NCI-H82 treated with DMSO at 0.1 percent for 48 hours (cell line): Measurements from ENCODE around the gene MUTYH.
"Not testable (repeated sequence)": the region's sequence is repeated elsewhere in the genome, so short reads cannot be mapped to it uniquely, and the experiment has no call there.

Experiments used
- DNase-seq: peaks from one replicate; lab custom pipeline; 2025; ENCODE audit not compliant: unreplicated experiment; lab: John Stamatoyannopoulos, UW

The MUTYH gene

DNA sequence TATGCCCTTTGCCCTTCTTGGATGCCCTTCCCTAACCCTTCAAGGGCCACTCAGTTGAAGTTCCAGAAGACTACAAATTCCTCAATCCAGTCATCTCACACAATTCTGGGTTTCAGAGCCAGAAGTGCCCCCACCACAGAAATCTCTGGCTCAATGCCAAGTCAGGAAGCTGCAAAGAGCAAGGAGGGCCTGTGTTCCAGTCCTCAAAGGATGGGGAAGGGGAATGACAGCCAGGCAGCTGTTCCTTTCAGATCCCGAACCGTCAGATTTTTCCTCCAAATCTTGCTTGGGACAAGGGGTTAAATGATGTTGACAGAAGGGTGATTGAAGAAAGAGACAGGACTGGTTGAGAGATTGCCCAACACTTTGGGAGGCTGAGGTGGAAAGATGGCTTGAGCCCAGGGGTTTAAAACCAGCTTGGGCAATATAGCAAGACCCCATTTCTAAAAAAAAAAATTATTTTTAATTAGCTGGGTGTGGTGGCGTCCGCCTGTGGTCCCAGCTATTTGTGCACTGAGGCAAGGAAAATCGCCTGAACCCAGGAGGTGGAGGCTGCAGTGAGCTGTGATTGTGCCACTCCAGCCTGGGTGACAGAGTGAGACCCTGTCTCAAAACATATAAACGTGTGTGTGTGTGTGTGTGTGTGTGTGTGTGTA is 14.3 kb downstream of the MUTYH start:
- no peak for DNase-seq

DNA sequence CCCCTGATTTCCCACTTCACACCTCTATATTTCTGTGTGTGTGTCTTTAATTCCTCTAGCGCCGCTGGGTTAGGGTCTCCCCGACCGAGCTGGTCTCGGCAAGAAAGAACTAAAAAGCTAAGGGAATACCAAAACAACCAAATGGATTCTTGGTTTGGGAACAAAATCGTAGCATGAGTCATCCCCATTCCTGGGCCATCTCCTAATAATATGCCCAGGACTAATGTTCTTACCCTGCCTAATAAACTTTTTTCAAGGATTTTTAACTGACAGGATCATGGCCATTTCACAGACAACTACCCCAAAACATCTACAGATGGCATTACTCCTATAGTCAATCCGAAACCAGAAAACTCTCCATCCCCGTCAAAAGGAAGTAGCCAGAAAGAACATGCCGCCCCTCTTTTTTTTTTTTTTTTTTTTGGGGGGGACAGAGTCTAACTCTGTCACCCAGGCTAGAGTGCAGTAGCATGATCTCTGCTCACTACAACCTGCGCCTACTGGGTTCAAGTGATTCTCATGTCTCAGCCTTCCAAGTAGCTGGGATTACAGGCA is 17.7 kb downstream of the MUTYH start:
- DNase-seq: no peak

DNA sequence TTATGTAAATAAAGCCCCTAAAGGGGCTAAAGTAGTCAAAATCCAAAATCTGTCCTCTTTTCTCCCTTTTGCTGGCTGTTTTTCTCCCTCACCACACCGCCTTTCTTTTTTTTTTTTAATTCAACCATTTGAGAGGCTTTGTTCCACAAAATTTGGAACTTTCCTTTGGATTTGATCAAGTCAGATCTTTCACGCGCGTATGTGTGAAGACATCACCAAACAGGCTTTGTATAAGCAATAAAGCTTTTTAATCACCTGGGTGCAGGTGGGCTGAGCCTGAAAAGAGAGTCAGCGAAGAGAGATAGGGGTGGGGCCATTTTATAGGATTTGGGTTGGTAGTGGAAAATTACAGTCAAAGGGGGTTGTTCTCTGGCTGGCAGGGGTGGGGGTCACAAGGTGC is 18.8 kb downstream of the MUTYH start:
- DNase-seq: no peak

DNA sequence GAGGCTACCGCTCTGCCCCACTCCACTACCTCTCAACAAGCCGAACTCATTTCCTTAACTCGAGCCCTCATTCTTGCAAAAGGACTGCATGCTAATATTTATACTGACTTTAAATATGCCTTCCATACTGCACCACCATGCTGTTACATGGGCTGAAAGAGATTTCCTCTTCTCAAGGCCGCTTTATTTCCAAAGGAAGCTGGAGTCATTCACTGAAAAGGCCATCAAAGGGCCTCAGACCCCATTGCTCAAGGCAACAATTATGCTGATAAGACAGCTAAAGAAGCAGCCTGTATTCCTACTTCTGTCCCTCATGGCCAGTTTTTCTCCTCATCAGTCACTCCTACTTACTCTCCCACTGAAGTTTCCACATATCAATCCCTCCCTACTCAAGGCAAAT is 20.5 kb downstream of the MUTYH start:
- no peak for DNase-seq

DNA sequence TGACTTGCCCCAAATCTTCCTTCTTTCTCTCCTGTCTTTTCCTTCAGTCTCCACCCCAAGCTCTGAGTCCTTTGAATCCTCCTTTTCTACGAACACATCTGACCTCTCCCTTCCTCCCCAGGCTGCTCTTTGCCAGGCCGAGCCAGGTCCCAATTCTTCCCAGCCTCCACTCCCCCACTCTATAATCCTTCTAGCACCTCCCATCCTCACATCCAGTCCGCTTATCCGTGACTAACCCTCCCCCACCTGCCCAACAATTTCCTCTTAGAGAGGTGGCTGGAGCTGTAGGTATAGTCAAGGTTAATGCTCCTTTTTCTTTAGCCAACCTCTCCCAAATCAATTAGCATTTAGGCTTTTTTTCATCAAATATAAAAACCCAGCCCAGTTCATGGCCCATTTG is 23.1 kb downstream of the MUTYH start:
- DNase-seq: peak; percentile 90

DNA sequence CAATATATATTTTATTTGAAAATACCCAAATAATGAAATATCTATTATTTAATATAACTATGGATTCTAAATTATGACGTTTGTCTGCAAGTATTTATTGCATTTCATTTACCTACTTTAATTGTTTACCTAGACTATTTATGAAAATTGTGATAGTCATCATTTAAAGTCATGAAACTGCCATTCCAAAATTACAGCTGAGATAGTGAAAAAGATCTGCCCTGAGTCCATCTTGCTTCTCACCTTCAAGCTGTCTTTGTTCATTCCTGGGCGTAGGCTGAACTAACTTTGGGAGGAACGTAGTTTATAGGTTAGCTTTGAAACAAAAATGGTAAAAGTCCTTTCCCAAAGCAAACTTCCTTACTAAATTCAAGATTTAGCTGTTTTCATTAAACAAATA is 26.0 kb downstream of the MUTYH start:
- no peak for DNase-seq

DNA sequence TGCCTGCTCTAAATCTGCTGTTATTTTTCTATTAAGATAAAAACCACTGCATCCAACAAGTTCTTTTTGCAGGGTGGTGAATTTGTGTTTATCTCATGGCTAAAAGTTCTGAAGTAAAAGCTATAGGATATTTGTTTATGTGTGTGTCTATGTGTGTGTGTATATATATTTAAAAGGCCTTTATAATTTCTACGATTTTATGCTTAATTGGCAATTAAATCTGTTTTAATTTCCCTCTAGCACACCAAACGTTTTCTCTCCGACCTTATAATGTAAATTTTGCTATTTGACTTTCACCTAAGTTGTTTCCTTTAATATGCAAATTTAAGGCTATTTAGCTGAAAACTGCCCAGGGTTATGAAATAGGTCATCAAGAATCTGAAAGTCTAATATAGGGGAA is 33.3 kb downstream of the MUTYH start:
- no peak for DNase-seq

DNA sequence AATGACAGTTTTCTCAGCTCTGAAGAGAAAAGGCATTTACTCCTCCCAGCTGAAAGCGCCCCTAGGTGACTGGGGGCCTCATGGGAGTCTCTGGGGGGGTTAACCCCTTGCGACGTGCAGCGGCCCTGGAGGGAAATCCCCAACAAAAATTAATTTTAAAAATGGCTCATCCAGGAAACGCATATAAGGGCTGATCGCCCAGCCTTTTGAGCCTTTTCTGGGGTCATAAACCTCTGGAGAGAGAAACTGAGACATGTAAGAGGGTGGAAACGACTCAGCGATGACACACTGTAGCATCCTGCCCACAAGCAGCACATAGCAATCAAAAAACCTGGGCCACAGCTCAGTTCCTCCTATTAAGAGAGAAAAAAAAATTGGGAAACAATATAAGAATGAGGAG is 33.9 kb downstream of the MUTYH start:
- DNase-seq: no peak

DNA sequence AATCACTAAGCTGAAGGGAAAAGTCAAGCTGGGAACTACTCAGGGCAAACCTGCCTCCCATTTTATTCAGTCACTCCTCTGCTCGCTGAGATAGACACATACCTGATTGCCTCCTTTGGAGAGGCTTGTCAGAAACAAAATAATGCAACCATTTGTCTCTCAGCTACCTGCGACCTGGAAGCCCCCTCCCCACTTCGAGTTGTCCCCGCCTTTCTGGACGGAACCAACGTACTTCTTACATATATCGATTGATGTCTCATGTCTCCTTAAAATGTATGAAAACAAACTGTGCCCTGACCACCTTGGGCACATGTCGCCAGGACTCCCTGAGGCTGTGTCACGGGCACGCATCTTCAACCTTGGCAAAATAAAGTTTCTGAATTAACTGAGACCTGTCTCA is 35.0 kb downstream of the MUTYH start:
- no peak for DNase-seq

DNA sequence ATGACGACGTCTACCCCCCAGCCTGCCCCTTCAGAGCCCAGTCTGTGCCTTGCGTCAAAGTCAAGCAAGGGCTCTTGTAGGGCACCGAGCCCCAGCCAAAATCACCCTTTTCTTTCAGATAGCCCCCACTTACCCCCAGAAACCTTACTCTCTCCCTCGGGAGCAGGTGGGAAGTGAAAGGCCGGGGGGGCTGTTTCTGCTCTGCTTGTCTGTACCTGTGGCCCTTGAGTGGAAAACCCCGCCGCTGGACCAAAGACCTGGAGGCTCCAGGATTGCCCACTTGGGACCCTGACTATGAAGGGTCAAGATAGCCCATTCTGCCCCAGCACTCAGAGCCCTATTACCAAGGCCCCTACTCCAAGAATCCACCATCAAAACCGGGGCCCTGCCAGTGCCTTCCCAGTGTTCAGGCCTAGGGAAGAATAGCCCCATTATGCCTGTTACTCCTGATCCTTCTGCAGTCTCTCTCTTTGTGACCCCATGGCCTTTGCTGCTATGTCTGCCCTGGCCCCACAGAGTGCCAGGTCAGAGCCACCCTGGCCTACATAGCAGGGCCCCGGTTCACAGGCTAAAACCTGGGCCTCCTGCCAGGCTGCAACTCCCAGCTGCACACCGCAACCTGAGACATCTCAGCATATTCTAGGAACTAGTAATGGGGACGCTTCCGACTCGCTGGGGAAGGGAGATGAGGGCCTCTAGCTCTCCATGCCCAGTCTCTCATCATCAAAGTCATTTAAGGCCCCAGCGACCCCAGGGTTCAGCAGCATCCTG is 35.7 kb downstream of the MUTYH start:
- DNase-seq: no peak

DNA sequence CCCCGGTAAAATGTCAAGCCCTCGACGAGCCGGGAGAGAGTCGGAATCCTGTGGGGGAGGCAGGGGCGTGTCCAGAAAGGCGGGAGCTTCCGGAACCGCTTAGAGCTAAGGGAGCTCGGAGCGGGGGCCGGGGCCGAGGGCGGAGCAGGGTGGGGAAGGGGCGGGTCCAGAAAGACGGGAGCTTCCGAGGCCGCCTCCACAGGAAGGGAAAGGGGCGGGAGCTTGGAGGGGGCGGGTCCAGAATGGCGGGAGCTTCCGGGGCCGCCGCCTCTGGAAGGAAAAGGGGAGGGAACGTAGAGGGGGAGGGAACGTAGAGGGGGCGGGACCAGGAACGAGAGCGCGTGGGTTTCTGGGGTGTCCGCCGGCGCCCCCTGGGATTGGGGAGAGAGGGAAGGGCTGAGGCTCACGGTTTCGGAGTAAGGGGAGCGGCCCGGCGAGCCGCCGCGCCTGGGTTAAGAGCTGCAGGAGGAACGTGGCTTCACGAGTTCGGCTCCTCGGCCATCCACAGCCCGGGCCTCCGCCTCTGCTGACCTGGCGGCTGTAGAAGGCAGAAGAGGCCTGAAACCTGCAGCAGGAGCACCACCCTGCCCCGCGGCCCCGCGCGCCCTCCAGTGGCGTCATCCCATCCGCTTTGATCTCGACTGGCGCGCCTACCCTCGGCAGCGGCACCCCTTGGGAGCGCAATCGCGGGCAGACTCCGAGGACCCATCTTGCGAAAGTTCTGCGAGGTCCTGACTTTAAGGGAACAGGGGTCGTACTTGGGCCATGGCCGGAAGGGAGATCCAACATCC is 36.5 kb downstream of the MUTYH start:
- peak; percentile 93 for DNase-seq

DNA sequence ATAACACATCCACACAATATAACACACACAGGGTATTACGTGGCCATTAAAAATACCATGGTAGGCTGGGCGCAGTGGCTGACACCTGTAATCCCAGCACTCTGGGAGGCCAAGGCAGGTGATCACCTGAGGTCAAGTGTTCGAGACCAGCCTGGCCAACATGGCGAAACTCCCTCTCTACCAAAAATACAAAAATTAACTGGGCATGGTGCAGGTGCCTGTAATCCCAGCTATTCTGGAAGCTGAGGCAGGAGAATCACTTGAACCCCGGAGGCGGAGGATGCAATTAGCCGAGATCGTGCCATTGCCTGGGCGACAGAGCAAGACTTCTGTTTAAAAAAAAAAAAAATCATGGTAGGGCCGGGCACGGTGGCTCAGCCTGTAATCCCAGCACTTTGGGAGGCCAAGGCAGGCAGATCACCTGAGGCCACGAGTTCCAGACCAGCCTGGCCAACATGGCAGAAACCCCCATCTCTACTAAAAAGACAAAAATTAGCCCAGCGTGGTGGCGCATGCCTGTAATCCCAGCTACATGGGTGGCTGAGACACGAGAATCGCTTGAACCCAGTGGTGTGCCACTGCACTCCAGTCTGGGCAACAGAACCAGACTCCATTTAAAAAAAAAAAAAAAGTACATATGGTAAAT is 37.6 kb downstream of the MUTYH start:
- DNase-seq: no peak

DNA sequence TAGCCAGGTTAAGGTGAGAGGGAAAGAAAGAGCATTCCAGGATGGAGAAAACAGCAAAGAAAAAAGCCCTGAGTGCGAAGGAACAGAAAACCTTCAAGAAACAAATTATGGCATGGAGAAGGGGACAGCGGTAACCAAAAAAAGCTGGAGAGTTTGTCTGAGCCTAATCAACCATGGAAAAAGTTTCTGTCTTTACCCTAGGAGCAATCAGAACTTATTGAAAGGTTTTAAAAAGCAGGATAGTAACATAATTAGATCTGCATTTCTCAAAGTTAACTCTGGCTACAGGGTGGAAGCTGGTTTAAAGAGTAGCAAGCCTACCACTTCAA is 39.6 kb downstream of the MUTYH start:
- DNase-seq: no peak

DNA sequence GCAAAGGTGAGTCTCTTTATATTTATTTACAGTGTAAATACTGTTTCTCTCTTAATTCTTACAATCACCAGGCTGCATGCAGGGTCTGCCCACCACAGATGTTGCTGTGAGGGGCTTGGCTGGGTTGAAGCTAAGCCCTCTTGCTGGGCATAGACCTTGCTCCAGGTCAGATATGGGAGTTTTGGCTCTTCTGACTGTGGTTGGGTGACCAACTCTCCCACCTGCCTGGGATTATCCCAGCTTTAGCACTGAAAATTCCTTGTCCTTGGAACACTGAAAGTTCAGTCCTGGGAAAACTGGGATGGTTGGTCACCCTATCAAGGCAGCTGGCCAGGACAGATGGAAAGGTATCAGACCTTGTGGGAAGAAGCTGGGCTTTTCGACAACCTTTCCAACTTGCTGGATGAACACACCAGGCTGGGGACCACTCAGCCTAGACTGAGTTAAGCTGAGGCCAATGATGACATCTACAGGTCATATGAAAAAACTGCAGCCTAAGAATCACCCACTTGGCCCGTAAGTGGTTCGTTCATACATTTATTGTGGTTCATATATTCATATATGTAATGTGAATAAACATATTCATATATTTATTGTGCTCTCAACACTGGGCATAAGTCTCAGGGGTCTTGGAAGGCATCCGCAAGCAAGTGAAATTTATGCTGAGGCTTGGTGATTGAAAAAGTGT is 40.1 kb downstream of the MUTYH start:
- DNase-seq: peak; percentile 45

DNA sequence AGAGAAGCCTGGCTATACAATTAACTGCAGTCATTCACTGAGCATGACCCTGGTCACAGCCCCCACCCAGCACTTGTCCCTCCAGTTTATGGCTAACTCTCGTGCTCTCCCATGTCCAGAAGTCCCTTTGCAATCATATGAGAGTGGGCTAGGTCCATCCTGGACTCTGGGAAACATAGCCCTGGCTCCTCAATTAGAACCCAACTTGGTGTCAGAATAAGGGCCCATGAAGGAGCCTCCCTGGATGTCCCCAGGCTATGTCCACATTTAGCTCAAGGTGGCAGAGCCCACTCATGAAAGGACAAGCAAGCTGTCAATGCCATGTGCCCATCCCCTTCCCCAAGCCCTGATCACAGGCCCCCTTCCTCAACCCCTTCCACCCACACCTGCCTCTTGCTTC is 40.9 kb downstream of the MUTYH start:
- no peak for DNase-seq

DNA sequence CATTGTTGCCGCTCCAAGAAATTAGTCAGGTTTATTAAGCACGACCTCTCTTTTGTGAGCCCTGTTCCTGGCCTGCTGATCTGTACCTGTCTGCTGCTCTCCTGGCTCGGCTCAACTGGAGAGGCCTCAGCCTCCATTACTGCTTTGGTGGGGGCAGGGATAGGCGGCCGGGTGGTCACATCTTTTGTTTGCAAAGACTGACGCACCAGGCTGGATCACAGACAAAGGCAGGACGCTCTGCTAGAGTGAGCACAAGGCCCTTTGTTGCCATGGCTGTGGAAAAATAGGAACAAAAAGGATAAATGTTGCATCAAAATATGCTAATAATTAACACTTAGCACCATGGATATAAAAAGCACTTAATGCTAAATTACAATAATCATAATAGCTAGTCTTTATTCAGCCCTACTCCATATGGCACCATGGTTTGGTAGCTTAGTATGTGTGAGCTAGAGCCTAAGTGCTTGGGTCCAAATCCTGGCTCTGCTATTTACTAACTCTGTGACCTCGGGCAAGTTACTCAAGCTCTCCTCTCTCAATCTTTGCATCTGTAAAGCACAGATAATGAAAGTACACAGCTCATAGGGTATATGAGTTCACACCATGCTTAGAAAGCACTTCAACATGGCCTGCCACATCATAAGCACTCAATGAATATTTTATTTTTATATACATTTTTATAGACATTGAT is 42.4 kb downstream of the MUTYH start:
- DNase-seq: no peak

DNA sequence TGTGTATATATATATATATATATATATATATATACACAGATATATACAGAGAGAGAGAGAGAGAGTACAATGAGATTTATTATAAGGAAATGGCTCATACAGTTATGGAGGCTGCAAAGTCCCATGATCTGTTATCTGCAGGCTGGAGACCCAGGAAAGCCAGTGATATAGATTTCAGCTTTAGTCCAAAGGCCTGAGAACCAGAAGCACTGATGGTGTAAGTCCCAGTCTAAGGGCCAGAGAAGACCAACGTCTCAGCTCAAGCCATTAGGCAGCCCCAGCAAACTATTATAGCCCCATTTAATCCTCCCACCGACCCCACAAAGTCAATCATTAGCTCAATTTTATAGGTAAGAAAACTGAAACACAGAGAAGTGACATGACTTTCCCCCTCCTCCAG is 48.5 kb downstream of the MUTYH start:
- DNase-seq: no peak

DNA sequence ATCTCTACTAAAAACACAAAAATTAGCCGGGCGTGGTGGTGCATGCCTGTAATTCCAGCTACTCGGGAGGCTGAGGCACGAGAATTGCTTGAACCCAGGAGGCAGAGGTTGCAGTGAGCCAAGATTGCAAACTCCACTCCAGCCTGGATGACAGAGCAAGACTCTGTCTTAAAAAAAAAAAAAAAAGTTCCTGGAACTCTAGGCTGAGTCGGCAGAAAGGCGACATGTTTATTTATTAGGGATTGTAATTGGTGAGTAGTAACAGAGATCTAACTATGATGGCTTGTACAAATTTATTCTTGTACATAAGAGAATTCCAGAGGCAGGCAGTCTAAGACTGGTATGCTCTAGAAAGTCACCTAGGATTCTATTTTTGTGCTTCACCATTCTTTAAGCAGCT is 49.2 kb downstream of the MUTYH start:
- not testable (repeated sequence) for DNase-seq

DNA sequence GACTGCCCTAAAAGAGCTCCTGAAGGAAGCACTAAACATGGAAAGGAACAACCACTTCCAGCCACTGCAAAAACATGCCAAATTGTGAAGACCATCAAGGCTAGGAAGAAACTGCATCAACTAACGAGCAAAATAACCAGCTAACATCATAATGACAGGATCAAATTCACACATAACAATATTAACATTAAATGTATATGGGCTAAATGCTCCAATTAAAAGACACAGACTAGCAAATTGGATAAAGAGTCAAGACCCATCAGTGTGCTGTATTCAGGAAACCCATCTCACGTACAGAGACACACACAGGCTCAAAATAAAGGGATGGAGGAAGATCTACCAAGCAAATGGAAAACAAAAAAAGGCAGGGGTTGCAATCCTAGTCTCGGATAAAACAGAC is 53.7 kb downstream of the MUTYH start:
- not testable (repeated sequence) for DNase-seq

DNA sequence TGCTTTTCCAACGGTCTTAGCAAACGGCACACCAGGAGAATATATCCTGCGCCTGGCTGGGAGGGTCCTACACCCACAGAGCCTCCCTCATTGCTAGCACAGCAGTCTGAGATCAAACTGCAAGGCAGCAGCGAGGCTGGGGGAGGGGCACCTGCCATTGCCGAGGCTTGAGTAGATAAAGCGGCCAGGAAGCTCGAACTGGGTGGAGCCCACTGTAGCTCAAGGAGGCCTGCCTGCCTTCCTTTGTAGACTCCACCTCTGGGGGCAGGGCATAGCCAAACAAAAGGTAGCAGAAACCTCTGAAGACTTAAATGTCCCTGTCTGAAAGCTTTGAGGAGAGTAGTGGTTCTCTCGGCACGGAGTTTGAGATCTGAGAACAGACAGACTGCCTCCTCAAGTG is 55.4 kb downstream of the MUTYH start:
- DNase-seq: not testable (repeated sequence)
